ENCODE measurements around the gene GLP2R.
"Not testable (repeated sequence)": the region's sequence is repeated elsewhere in the genome, so short reads cannot be mapped to it uniquely, and the experiment has no call there.

GLP2R gene, protein sequence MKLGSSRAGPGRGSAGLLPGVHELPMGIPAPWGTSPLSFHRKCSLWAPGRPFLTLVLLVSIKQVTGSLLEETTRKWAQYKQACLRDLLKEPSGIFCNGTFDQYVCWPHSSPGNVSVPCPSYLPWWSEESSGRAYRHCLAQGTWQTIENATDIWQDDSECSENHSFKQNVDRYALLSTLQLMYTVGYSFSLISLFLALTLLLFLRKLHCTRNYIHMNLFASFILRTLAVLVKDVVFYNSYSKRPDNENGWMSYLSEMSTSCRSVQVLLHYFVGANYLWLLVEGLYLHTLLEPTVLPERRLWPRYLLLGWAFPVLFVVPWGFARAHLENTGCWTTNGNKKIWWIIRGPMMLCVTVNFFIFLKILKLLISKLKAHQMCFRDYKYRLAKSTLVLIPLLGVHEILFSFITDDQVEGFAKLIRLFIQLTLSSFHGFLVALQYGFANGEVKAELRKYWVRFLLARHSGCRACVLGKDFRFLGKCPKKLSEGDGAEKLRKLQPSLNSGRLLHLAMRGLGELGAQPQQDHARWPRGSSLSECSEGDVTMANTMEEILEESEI

DNA sequence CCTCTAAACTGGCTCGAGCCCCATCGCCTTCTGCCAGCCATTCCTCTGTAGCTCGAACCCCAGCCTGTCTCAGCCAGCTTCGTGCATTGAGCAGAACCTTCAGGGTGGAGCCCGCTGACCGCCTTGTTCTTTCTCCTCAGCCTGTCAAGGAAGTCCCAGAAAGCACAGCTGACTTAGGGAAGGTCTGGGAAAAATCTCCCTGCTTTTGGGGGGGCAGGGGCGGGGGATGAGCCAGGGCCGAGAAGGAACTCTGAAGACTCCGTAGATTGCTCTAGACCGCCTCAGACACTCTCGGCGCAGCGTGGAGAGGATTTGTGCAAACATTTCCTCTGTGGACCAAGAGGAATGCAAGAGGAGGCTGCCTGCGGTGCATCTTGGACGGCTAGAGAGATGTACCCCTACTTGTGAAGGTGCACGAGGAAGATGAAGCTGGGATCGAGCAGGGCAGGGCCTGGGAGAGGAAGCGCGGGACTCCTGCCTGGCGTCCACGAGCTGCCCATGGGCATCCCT, at the start of gene GLP2R:
GLP2R (plus strand) TSS at position 284 of the 510 bp plus-strand sequence; CDS start at position 424, 140 bp downstream.
- Histone ChIP-seq H3K27ac (ENCODE audit: low read depth, low read length) (peak within 1 kb of the TSS; percentile 43), H3K9ac (ENCODE audit: low read length) (no peak within 1 kb of the TSS), H3K27me3 (ENCODE audit: control insufficient read depth in 1 of 2, insufficient read depth in 2 of 2, low read length in 2 of 2) (no peaks in the 10 kb centered on the region), H3K36me3 (ENCODE audit: insufficient read depth, low read length) (no peaks in the 10 kb centered on the region), H3K4me3 (ENCODE audit: low read depth in 1 of 2, low read length in 2 of 2) (peak within 1 kb of the TSS in 1 of 2 donors; percentile 10), H3K9me3 (ENCODE audit: low read length) (no peaks in the 10 kb centered on the region), H3K4me1 (ENCODE audit: insufficient read depth, low read length) (peaks cover 21% of the 10 kb centered on the region)

DNA sequence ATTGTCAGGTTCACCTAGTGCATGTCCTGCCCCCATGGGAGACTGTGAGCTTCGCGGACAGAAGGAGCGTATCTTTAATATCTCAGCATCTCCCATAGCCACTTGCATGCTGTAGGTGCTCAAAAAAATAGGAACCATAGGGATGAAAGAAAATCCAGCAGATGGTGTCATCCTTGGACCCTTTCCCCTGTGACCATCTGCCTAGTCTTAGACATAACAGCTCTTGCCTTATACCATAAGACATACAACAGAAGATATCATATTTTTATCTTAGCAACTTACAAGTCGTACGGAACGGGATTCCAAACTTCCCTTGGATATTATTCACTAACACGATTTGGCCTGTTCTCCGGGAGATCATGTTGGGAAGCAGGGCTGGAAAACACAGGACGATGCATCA, 48.8 kb upstream of the GLP2R start:
- Histone ChIP-seq H3K27ac (ENCODE audit: low read depth, low read length) (no peak overlapping the region), H3K36me3 (ENCODE audit: insufficient read depth, low read length) (no peaks in the 10 kb centered on the region), H3K9ac (ENCODE audit: low read length) (no peak overlapping the region), H3K27me3 (ENCODE audit: control insufficient read depth in 1 of 2, insufficient read depth in 2 of 2, low read length in 2 of 2) (no peaks in the 10 kb centered on the region), H3K4me3 (ENCODE audit: low read depth in 1 of 2, low read length in 2 of 2) (no peak overlapping the region), H3K9me3 (ENCODE audit: low read length) (no peaks in the 10 kb centered on the region), H3K4me1 (ENCODE audit: insufficient read depth, low read length) (no peaks in the 10 kb centered on the region)

DNA sequence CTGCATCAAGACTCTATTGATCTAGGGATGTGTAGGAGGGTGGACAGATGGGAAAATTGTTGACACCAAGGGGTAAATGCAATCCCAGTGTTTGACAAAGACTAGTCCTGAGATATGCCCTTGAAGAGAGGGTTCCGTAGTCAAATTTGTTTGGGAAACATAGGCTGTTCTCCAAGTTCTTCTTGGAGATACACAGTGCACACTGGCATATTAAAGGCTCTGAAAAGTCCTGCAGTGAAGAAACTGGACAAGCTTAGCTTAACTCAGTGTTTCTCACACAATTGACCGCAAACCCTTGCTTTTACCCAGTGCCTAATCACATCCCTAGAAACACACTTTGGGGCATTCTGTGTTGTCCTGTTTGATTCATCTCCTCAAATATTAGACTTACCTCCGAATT, 45.2 kb upstream of the GLP2R start:
- Histone ChIP-seq H3K9ac (ENCODE audit: low read length) (no peak overlapping the region), H3K27me3 (ENCODE audit: control insufficient read depth in 1 of 2, insufficient read depth in 2 of 2, low read length in 2 of 2) (no peaks in the 10 kb centered on the region), H3K4me3 (ENCODE audit: low read depth in 1 of 2, low read length in 2 of 2) (no peak overlapping the region), H3K36me3 (ENCODE audit: insufficient read depth, low read length) (no peaks in the 10 kb centered on the region), H3K4me1 (ENCODE audit: insufficient read depth, low read length) (no peaks in the 10 kb centered on the region), H3K9me3 (ENCODE audit: low read length) (no peaks in the 10 kb centered on the region), H3K27ac (ENCODE audit: low read depth, low read length) (no peak overlapping the region)

DNA sequence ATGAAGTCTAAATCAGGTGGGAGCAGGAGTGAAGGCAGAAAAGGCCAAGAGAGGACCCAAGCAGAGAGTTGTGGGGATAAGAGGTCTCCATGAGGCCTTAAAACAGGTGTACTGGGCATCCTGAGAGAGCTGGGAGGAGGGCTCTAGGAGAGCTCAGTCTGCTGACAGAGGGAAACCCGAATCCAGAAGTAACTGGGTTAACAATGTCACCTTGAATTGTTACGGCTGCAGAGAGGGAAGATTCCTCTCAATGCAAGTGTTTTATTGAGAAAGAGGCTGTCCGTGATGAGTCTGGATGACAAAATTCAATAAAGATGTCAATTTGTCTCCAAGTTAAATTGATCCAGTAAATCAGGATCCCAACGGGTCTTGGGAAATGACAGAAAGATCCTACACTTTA, 42.7 kb upstream of the GLP2R start:
- H3K27me3 ChIP-seq (ENCODE audit: control insufficient read depth in 1 of 2, insufficient read depth in 2 of 2, low read length in 2 of 2), result no peaks in the 10 kb centered on the region
- H3K36me3 ChIP-seq (ENCODE audit: insufficient read depth, low read length), result no peaks in the 10 kb centered on the region

DNA sequence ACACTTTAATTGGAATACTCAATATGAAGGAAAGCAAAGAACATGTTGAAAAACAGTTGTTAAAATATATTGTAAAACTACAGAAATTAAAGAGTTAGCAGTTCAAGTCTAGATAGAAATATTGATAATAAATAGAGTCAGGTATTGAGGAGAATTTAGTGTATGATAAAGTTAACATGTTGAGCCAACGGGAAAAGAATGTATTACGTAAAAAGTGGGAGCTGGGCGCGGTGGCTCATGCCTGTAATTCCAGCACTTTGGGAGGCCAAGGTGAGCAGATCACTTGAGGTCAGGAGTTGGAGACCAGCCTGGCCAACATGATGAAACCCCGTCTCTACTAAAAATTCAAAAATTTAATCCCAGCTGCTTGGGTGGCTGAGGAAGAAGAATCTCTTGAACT, 42.3 kb upstream of the GLP2R start:
- H3K27me3 ChIP-seq (ENCODE audit: control insufficient read depth in 1 of 2, insufficient read depth in 2 of 2, low read length in 2 of 2); H3K27ac ChIP-seq (ENCODE audit: low read depth, low read length); H3K9me3 ChIP-seq (ENCODE audit: low read length); H3K4me3 ChIP-seq (ENCODE audit: low read depth in 1 of 2, low read length in 2 of 2); H3K9ac ChIP-seq (ENCODE audit: low read length); H3K4me1 ChIP-seq (ENCODE audit: insufficient read depth, low read length); H3K36me3 ChIP-seq (ENCODE audit: insufficient read depth, low read length): not testable (repeated sequence)

More for the DNA sequence above, 42.7 kb upstream of the GLP2R start:
- Histone ChIP-seq H3K4me3 (ENCODE audit: low read depth in 1 of 2, low read length in 2 of 2) (no peak overlapping the region), H3K9me3 (ENCODE audit: low read length) (no peaks in the 10 kb centered on the region), H3K4me1 (ENCODE audit: insufficient read depth, low read length) (no peaks in the 10 kb centered on the region), H3K9ac (ENCODE audit: low read length) (no peak overlapping the region), H3K27ac (ENCODE audit: low read depth, low read length) (no peak overlapping the region)

DNA sequence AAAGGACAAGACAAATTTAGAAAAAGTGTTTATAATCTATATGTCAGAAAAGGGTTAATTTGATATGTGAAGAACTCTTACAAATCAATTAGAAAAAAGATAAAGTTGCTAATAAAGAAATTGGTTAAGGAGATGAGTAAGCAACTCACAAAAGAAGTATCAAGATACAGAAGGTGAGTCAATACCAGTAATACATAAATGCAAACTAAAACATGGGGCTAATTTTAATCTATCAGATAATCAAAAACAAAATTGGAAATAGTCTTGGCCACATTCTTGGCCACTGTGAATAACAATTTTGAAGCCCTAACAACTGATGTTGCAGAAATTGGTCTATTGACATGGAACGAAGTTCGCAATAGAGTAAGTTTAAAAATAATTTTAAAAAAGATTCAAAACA, 41.2 kb upstream of the GLP2R start:
- Histone ChIP-seq H3K4me1 (ENCODE audit: insufficient read depth, low read length) (no peaks in the 10 kb centered on the region), H3K27ac (ENCODE audit: low read depth, low read length) (no peak overlapping the region), H3K9ac (ENCODE audit: low read length) (no peak overlapping the region), H3K36me3 (ENCODE audit: insufficient read depth, low read length) (no peaks in the 10 kb centered on the region), H3K9me3 (ENCODE audit: low read length) (no peaks in the 10 kb centered on the region), H3K4me3 (ENCODE audit: low read depth in 1 of 2, low read length in 2 of 2) (no peak overlapping the region), H3K27me3 (ENCODE audit: control insufficient read depth in 1 of 2, insufficient read depth in 2 of 2, low read length in 2 of 2) (no peaks in the 10 kb centered on the region)

DNA sequence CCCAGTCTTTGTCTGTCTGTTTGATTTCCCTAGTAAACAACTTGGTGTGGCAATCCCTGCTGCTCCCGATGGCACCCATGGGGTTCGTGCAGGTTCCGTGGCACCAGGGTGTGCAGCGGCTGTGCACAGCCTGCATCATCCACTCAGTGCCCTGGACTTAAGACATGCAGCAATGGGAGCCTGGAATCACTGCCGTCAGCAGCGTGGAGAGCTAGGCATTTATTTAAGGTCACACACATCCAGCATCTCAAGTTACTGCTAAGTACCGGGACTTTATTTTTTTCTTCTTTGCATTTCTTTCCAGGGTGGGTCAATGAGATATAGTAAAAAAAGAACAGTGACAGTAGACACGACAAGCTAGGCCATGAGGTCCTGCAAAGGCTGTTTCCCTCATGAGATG, 37.1 kb upstream of the GLP2R start:
- no peak overlapping the region for H3K27ac ChIP-seq (ENCODE audit: low read depth, low read length)
- H3K36me3 ChIP-seq (ENCODE audit: insufficient read depth, low read length), result no peaks in the 10 kb centered on the region
- H3K4me1 ChIP-seq (ENCODE audit: insufficient read depth, low read length), result peaks cover 9% of the 10 kb centered on the region
- H3K9ac ChIP-seq (ENCODE audit: low read length), result no peak overlapping the region
- H3K9me3 ChIP-seq (ENCODE audit: low read length), result no peaks in the 10 kb centered on the region
- H3K4me3 ChIP-seq (ENCODE audit: low read depth in 1 of 2, low read length in 2 of 2), result no peak overlapping the region
- H3K27me3 ChIP-seq (ENCODE audit: control insufficient read depth in 1 of 2, insufficient read depth in 2 of 2, low read length in 2 of 2), result no peaks in the 10 kb centered on the region

DNA sequence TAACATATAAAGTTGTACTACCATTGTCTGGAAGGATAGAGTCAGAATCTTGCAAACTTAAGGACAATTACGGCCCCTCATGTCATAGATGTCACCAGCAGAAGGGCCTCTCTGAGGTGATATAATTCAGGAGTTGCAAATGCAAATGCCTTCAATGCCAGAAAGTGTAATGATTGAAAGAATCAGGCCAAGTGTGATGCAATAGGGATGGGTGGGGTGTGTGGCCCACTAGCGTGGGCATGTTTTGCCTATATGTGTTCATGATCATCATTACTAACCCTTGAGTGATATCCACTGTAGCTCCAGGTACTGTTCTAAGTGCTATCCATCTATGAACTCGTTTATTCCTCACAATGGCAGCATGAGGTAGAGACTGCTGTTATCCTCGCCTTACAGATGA, 35.4 kb upstream of the GLP2R start:
- H3K9ac ChIP-seq (ENCODE audit: low read length), result no peak overlapping the region
- H3K36me3 ChIP-seq (ENCODE audit: insufficient read depth, low read length), result no peaks in the 10 kb centered on the region
- no peaks in the 10 kb centered on the region for H3K9me3 ChIP-seq (ENCODE audit: low read length)
- H3K27me3 ChIP-seq (ENCODE audit: control insufficient read depth in 1 of 2, insufficient read depth in 2 of 2, low read length in 2 of 2), result no peaks in the 10 kb centered on the region
- no peak overlapping the region for H3K27ac ChIP-seq (ENCODE audit: low read depth, low read length)
- no peak overlapping the region for H3K4me3 ChIP-seq (ENCODE audit: low read depth in 1 of 2, low read length in 2 of 2)
- H3K4me1 ChIP-seq (ENCODE audit: insufficient read depth, low read length), result peaks cover 9% of the 10 kb centered on the region

DNA sequence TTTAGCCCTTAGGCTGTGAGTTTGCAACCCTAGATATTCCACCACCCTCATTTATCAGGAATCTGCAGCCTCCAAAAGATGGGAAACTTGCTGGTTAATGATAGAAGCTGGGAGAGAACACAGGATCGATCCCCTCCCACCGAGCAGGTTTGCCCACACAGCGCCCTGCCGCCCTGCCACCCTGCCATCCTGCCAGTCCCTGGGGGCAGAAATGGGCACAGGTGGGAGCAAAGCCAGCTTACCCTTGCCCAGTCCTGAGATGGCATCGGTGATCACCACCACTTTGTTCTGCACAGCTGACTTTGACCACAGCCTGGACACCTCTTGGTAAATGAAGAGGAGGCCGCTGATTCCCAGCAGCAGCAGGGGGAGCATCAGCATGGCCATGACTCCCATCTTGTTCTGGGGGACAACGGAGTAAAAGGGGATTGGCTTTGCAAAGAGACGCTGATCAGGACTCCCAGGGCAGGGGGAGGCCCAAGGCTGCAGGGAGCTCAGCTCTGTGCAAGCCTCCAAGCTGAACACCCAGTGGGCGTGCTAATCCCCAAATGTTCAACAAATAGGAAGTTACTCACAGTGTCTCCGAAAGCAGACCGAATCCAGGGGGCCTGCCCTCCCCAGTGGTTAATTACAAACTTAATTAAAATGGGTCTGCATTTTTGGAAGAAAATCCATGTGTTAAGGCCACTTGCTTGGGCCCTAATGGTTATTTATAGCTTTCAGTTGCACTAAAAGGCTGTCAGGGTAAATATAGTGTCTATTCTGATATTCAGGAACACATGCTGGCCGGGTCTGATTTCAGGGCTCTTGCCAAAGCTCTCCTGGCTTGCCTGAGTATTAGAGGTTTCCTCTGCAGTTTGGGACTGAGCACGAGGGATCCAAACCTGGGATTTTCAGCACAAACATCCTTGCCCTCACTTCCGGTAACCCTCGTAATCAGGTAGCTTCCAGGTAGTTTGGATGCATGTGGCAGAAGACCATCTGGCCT, 34.5 kb upstream of the GLP2R start, which contains the start of gene DHRS7C:
DHRS7C (minus strand) TSS at position 704 of the 988 bp plus-strand sequence; CDS start at position 396, 308 bp downstream.
- H3K27ac ChIP-seq (ENCODE audit: low read depth, low read length), result no peak within 1 kb of the TSS
- H3K4me3 ChIP-seq (ENCODE audit: low read depth in 1 of 2, low read length in 2 of 2), result no peak within 1 kb of the TSS
- peaks cover 9% of the 10 kb centered on the region for H3K4me1 ChIP-seq (ENCODE audit: insufficient read depth, low read length)
- H3K9ac ChIP-seq (ENCODE audit: low read length), result no peak within 1 kb of the TSS
- H3K27me3 ChIP-seq (ENCODE audit: control insufficient read depth in 1 of 2, insufficient read depth in 2 of 2, low read length in 2 of 2), result no peaks in the 10 kb centered on the region
- no peaks in the 10 kb centered on the region for H3K36me3 ChIP-seq (ENCODE audit: insufficient read depth, low read length)
- H3K9me3 ChIP-seq (ENCODE audit: low read length), result no peaks in the 10 kb centered on the region

DNA sequence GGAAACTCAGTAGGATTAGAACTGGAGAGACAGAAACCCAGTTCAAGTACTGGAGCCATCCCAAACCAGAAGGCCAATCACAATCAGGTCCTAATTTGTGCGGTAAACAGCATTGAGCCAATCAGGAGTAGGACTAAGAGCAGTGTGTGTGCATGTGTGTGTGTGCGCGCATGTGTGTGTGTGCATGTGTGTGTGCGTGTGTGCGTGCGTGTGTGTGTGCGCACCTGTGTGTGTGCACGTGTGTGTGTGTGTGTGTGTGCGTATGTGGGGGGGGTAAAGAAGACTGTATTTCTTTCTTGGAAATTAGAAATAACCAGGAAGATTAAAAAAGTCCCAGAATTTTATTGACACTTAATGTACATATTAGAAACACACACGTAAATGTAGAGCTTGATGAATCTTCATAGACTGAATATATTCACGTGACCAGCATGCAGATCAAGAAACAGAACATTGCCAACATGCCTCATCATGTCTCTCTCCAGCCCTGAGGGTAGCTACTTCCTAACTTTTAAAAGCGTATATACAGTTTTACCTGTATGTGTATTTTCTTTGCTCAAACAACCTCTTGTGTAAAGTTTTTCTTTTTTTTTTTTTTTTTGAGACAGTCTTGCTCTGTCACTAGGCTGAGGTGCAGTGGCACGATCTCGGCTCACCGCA, 33.4 kb upstream of the GLP2R start:
- H3K4me3 ChIP-seq (ENCODE audit: low read depth in 1 of 2, low read length in 2 of 2), result no peak overlapping the region
- H3K36me3 ChIP-seq (ENCODE audit: insufficient read depth, low read length), result no peaks in the 10 kb centered on the region
- H3K27ac ChIP-seq (ENCODE audit: low read depth, low read length), result no peak overlapping the region
- H3K9ac ChIP-seq (ENCODE audit: low read length), result no peak overlapping the region
- H3K27me3 ChIP-seq (ENCODE audit: control insufficient read depth in 1 of 2, insufficient read depth in 2 of 2, low read length in 2 of 2), result no peaks in the 10 kb centered on the region
- no peaks in the 10 kb centered on the region for H3K9me3 ChIP-seq (ENCODE audit: low read length)
- peaks cover 9% of the 10 kb centered on the region for H3K4me1 ChIP-seq (ENCODE audit: insufficient read depth, low read length)

DNA sequence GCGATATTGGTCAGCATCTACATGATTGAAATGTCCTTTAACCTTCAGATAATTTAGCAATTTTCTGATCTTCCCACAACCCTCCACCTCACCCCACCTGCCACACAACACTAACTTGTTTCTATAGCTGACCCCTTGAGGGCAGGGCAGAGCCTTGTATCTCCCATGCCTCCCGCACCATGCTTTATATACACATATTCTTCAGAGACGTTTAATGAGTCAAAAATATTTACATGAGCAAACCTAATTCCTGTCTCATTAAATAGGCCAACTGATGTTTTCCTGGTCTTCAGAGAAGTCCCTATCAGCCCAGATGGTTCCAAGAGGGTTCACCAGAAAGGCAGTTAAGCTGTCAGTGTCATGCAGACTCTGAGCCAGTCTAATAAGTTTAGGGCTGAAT, 27.7 kb upstream of the GLP2R start:
- H3K4me1 ChIP-seq (ENCODE audit: insufficient read depth, low read length), result no peaks in the 10 kb centered on the region
- H3K27ac ChIP-seq (ENCODE audit: low read depth, low read length), result no peak overlapping the region
- no peak overlapping the region for H3K9ac ChIP-seq (ENCODE audit: low read length)
- no peaks in the 10 kb centered on the region for H3K9me3 ChIP-seq (ENCODE audit: low read length)
- H3K4me3 ChIP-seq (ENCODE audit: low read depth in 1 of 2, low read length in 2 of 2), result no peak overlapping the region
- no peaks in the 10 kb centered on the region for H3K36me3 ChIP-seq (ENCODE audit: insufficient read depth, low read length)
- H3K27me3 ChIP-seq (ENCODE audit: control insufficient read depth in 1 of 2, insufficient read depth in 2 of 2, low read length in 2 of 2), result no peaks in the 10 kb centered on the region

All from muscle layer of colon (tissue), 2 donors.